Omental fat pad (tissue), 4 donors: ENCODE results near the gene NDUFA11. TPM values are rescaled to one million over a fixed set of nuclear protein-coding genes. Genes with fewer than 3 reads are reported as not detected.

Experiments
- ATAC-seq: fragments of 150-250 bp; one replicate; pipeline ENCODE4 v1.9.1; 2016; ENCODE audit warnings: mild to moderate bottlenecking, moderate library complexity; ENCODE audit not compliant: low FRiP score
- DNase-seq: peaks from one replicate; pipeline ENCODE4 v3.0.0-alpha.2; 2019; ENCODE audit warnings: low spot score
- CTCF ChIP-seq, 3 donors: fragments of 450-650 bp; IDR thresholded peaks; one replicate each; pipeline ENCODE4 v1.5.1; 2016 to 2017; ENCODE audit warnings: antibody characterized with exemption in 3 of 3, mild to moderate bottlenecking in 3 of 3, moderate library complexity in 2 of 3
- total RNA-seq, 4 donors: library from RNA; depleted of rRNA; stranded (reverse); fragments of >200 nt; gene quantifications; one replicate each; pipeline ENCODE4 v1.1.0, GENCODE V29; 2016

Gene NDUFA11
- total RNA-seq, 4 donors from 2014 or later = 134 to 234 (median 190) TPM

GRCh38 chr19:5867201-5868136, 36.1 kb downstream of the NDUFA11 start:
- no peak for ATAC-seq
- TF ChIP-seq CTCF (IDR thresholded peaks at IDR 0.05) = no peak

GRCh38 chr19:5865772-5866171, 37.8 kb downstream of the NDUFA11 start:
- ATAC-seq = no peak
- no peak for TF ChIP-seq CTCF (IDR thresholded peaks at IDR 0.05)
- no peak for DNase-seq

More at GRCh38 chr19:5867201-5868136, 36.1 kb downstream of the NDUFA11 start:
- DNase-seq = no peak

- TF ChIP-seq CTCF (IDR thresholded peaks at IDR 0.05) = no peak
- ATAC-seq (no peak), DNase-seq (no peak)
Observed at GRCh38 chr19:5864725-5865486, 38.7 kb downstream of the NDUFA11 start.

- TF ChIP-seq CTCF (IDR thresholded peaks at IDR 0.05) = no peak
- DNase-seq (no peak), ATAC-seq (no peak)
Observed at GRCh38 chr19:5864013-5864720, 39.4 kb downstream of the NDUFA11 start.

GRCh38 chr19:5863030-5863665, 40.4 kb downstream of the NDUFA11 start:
- DNase-seq = no peak
- ATAC-seq = no peak
- TF ChIP-seq CTCF (IDR thresholded peaks at IDR 0.05) = no peak
